Omental fat pad (tissue), 4 donors: ENCODE data around the gene HOXD3. TPM values are rescaled to one million over a fixed set of nuclear protein-coding genes. Genes with fewer than 3 reads are reported as not detected.

Experiments
- ATAC-seq: fragments of 150-250 bp; one replicate; pipeline ENCODE4 v1.9.1; 2016; ENCODE audit warnings: mild to moderate bottlenecking, moderate library complexity; ENCODE audit not compliant: low FRiP score
- DNase-seq: peaks from one replicate; pipeline ENCODE4 v3.0.0-alpha.2; 2019; ENCODE audit warnings: low spot score
- CTCF ChIP-seq, 3 donors: fragments of 450-650 bp; IDR thresholded peaks; one replicate each; pipeline ENCODE4 v1.5.1; 2016 to 2017; ENCODE audit warnings: antibody characterized with exemption in 3 of 3, mild to moderate bottlenecking in 3 of 3, moderate library complexity in 2 of 3
- total RNA-seq, 4 donors: library from RNA; depleted of rRNA; stranded (reverse); fragments of >200 nt; gene quantifications; one replicate each; pipeline ENCODE4 v1.1.0, GENCODE V29; 2016

HOXD3 gene
- total RNA-seq, 4 donors from 2014 or later: 0.65 to 15.8 (median 2.8) TPM

- peak; percentile 79 for DNase-seq
- ATAC-seq: no peak
- peak in 2 of 3 donors; percentile 62 to 79 for TF ChIP-seq CTCF (IDR thresholded peaks at IDR 0.05)
These were observed 30.0 kb upstream of the HOXD3 start for GRCh38 chr2:176126929-176127773.

- no peak for ATAC-seq
- TF ChIP-seq CTCF (IDR thresholded peaks at IDR 0.05): no peak
- no peak for DNase-seq
These were observed 29.4 kb upstream of the HOXD3 start for GRCh38 chr2:176127774-176128072.

- DNase-seq: no peak
- ATAC-seq: no peak
These were observed 28.7 kb upstream of the HOXD3 start for GRCh38 chr2:176128172-176128981.

GRCh38 chr2:176128982-176129796 lies 27.9 kb upstream of the HOXD3 start, which contains the start of gene HOXD8:
Gene HOXD8 (plus strand): TSS chr2:176129705. CDS start chr2:176130367, 662 bp downstream.
- TF ChIP-seq CTCF (IDR thresholded peaks at IDR 0.05): no peak
- DNase-seq (no peak), ATAC-seq (peak; percentile 41)

More at GRCh38 chr2:176128172-176128981, 28.7 kb upstream of the HOXD3 start:
- TF ChIP-seq CTCF (IDR thresholded peaks at IDR 0.05): no peak

GRCh38 chr2:176129813-176130146 lies 27.3 kb upstream of the HOXD3 start:
- DNase-seq (no peak), ATAC-seq (peak; percentile 19)
- no peak for TF ChIP-seq CTCF (IDR thresholded peaks at IDR 0.05)

- ATAC-seq (peak; percentile 52), DNase-seq (no peak)
- TF ChIP-seq CTCF (IDR thresholded peaks at IDR 0.05): no peak
These were observed 26.8 kb upstream of the HOXD3 start for GRCh38 chr2:176130147-176130956.
